NCI-H69 (cell line): ENCODE results near the gene RRP1B.

Source experiments
- DNase-seq: peaks from one replicate; lab custom pipeline; 2025; lab: John Stamatoyannopoulos, UW

RRP1B gene

GRCh38 chr21:43740497-43741156 lies 81.3 kb downstream of the RRP1B start:
- DNase-seq, result no peak

DNA sequence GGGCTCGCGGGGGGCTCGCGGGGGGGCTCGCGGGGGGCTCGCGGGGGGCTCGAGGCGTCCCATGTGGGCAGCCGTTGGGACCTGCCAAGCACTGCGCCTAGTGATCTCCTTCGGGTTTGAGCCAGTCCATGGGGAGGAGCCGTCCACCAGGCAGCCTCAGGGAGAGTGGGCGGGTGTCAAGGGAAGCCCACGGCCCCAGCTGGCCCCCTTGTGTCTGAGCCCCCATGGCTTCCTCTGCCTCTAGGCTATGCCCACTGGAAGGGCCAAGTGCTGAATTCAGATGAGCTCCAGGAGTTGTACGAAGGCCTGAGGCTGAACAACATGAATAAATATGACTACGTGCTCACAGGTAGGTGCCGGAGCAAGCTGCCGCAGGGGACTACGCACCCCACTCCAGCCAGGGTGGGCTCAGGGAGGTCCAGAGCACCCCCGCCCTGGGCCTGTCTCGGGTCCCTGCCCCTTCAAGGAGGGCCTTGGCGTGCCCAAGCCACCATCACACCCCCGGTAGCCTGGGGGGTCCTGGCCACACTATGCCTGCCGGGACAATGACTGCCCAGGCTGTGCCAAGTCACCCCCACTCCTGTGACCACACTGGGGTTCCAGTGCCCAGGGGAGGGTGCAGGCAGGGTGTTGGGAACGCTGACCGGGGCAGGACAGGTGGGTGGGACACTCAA lies 82.2 kb downstream of the RRP1B start:
- DNase-seq, result no peak

GRCh38 chr21:43743947-43744346 lies 84.6 kb downstream of the RRP1B start:
- DNase-seq, result no peak

- DNase-seq, result no peak
These were observed 85.4 kb downstream of the RRP1B start for GRCh38 chr21:43744725-43745124.
